ENCODE results near the gene ATP6V0E1.
A peak's percentile ranks its signal among the peaks of the same experiment; 100 is the strongest.

ATP6V0E1 gene

DNA sequence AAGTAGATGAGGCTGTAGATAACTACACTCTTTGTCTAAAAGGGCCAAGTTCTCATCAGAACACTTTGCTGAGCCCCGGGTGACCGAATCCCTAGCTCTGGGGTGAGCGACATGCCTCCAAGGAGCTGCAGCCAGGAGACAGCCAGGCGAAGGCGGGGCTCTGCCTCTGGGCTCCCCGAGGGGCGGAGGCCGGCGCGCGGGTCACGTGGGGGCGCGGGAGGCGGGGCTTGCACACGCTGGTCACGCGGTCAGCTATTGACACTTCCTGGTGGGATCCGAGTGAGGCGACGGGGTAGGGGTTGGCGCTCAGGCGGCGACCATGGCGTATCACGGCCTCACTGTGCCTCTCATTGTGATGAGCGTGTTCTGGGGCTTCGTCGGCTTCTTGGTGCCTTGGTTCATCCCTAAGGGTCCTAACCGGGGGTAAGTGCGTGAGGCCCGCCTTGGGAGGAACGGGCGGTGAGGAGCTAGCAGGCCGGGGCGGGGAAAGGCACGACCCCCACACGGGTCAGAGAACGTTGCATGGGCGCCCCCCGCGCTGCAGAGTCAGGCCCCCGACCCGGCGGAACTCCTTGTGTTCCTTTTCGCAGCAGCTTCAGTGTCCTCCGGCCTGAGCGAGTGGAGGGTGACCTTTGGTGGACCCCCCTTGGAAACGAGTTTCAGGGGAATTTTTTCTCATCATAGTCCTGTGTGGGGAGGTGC lies at the start of gene ATP6V0E1:
ATP6V0E1 (plus strand) TSS at position 230 of the 702 bp plus-strand sequence; CDS start at position 320, 90 bp downstream.
- TF ChIP-seq, protein P1, sequence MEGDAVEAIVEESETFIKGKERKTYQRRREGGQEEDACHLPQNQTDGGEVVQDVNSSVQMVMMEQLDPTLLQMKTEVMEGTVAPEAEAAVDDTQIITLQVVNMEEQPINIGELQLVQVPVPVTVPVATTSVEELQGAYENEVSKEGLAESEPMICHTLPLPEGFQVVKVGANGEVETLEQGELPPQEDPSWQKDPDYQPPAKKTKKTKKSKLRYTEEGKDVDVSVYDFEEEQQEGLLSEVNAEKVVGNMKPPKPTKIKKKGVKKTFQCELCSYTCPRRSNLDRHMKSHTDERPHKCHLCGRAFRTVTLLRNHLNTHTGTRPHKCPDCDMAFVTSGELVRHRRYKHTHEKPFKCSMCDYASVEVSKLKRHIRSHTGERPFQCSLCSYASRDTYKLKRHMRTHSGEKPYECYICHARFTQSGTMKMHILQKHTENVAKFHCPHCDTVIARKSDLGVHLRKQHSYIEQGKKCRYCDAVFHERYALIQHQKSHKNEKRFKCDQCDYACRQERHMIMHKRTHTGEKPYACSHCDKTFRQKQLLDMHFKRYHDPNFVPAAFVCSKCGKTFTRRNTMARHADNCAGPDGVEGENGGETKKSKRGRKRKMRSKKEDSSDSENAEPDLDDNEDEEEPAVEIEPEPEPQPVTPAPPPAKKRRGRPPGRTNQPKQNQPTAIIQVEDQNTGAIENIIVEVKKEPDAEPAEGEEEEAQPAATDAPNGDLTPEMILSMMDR (IDR thresholded peaks at IDR 0.05), result no peak
- no peak for TF ChIP-seq ZFX (IDR thresholded peaks at IDR 0.05; ENCODE audit: borderline replicate concordance)
- peak within 1 kb of the TSS; percentile 71 for H3K27ac ChIP-seq

DNA sequence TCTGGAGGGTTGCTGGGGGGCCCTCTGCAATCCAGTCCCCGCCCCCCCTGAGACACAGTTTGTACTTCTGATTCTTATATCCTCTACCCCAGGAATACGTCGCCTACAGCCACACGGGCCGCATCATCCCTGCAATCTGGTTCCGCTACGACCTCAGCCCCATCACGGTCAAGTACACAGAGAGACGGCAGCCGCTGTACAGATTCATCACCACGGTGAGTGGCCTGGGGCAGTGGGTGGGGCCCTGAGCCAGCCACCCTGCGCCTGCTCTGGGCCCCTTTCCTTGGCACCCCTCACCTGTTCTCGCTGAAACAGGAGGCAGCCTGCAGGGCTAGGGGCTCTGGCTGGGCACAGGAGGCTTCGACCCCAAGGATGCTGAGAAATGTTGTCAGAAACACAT lies 48.5 kb upstream of the ATP6V0E1 start:
- TF ChIP-seq ZFX (IDR thresholded peaks at IDR 0.05; ENCODE audit: borderline replicate concordance), result no peak
- TF ChIP-seq, protein P1 (IDR thresholded peaks at IDR 0.05), result no peak
- H3K27ac ChIP-seq, result no peak overlapping the region

GRCh38 chr5:172936401-172936800 lies 47.2 kb upstream of the ATP6V0E1 start:
- no peak for TF ChIP-seq ZFX (IDR thresholded peaks at IDR 0.05; ENCODE audit: borderline replicate concordance)
- TF ChIP-seq, protein P1 (IDR thresholded peaks at IDR 0.05), result no peak
- H3K27ac ChIP-seq, result no peak overlapping the region

- no peak overlapping the region for H3K27ac ChIP-seq
- TF ChIP-seq, protein P1 (IDR thresholded peaks at IDR 0.05), result peak; percentile 47
- no peak for TF ChIP-seq ZFX (IDR thresholded peaks at IDR 0.05; ENCODE audit: borderline replicate concordance)
Measured at GRCh38 chr5:172939071-172939470, 44.5 kb upstream of the ATP6V0E1 start.

- H3K27ac ChIP-seq, result no peak overlapping the region
- TF ChIP-seq, protein P1 (IDR thresholded peaks at IDR 0.05), result no peak
- no peak for TF ChIP-seq ZFX (IDR thresholded peaks at IDR 0.05; ENCODE audit: borderline replicate concordance)
Measured at GRCh38 chr5:172939611-172940267, 43.8 kb upstream of the ATP6V0E1 start.

GRCh38 chr5:172940268-172941066 lies 43.1 kb upstream of the ATP6V0E1 start:
- no peak for TF ChIP-seq ZFX (IDR thresholded peaks at IDR 0.05; ENCODE audit: borderline replicate concordance)
- TF ChIP-seq, protein P1 (IDR thresholded peaks at IDR 0.05), result no peak
- H3K27ac ChIP-seq, result no peak overlapping the region
